ENCODE results near the gene HES6.

The HES6 gene

DNA sequence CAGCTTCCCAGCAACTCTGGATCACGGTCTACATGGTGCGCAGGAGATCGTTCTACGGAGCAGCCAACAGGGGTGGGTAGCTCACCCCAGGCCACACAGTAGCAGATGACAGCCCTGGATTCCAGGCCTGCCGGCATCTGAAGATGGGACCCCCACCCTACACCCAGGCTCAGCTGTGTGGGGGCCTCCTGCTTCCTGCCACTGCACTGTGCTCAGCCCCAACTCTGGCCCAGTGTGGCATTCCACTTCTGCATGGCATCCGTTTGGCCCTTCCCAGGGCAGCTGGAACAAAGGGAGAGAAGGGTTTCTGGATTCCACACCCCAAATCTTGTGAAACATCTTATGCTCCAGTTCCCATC, 39.5 kb upstream of the HES6 start:
- H3K4me2 ChIP-seq (ENCODE audit: low read depth, low read length, poor library complexity, severe bottlenecking): no peak overlapping the region
- H3K36me3 ChIP-seq (ENCODE audit: low read length): no peaks in the 10 kb centered on the region
- H4K20me1 ChIP-seq (ENCODE audit: low read depth, low read length): no peaks in the 10 kb centered on the region; the same call in 1 of the 2 replicates

GRCh38 chr2:238278626-238279323, 38.9 kb upstream of the HES6 start:
- Histone ChIP-seq H2AFZ (ENCODE audit: low read depth, low read length, severe bottlenecking) (no peak overlapping the region), H3K4me2 (ENCODE audit: low read depth, low read length, poor library complexity, severe bottlenecking) (no peak overlapping the region), H3K36me3 (ENCODE audit: low read length) (no peaks in the 10 kb centered on the region), H3K4me3 (ENCODE audit: insufficient read depth, low read length, poor library complexity, severe bottlenecking) (no peak overlapping the region), H3K27ac (ENCODE audit: low read depth, low read length) (no peak overlapping the region), H3K9me3 (ENCODE audit: insufficient read depth, low read length) (no peaks in the 10 kb centered on the region), H4K20me1 (ENCODE audit: low read depth, low read length) (no peaks in the 10 kb centered on the region; the same call in 1 of the 2 replicates), H3K9ac (ENCODE audit: low read length) (no peak overlapping the region), H3K27me3 (ENCODE audit: low read length) (no peaks in the 10 kb centered on the region), H3F3A (ENCODE audit: insufficient read depth) (no peaks in the 10 kb centered on the region), H3K79me2 (ENCODE audit: insufficient read depth, low read length) (peaks cover 63% of the 10 kb centered on the region), H3K9me2 (replicated peaks; ENCODE audit: insufficient read depth, low read length) (no peaks in the 10 kb centered on the region)
- no peak for TF ChIP-seq EZH2phosphoT487 (conservative IDR thresholded peaks at IDR 0.05; ENCODE audit: low read length)
- TF ChIP-seq, protein P1, sequence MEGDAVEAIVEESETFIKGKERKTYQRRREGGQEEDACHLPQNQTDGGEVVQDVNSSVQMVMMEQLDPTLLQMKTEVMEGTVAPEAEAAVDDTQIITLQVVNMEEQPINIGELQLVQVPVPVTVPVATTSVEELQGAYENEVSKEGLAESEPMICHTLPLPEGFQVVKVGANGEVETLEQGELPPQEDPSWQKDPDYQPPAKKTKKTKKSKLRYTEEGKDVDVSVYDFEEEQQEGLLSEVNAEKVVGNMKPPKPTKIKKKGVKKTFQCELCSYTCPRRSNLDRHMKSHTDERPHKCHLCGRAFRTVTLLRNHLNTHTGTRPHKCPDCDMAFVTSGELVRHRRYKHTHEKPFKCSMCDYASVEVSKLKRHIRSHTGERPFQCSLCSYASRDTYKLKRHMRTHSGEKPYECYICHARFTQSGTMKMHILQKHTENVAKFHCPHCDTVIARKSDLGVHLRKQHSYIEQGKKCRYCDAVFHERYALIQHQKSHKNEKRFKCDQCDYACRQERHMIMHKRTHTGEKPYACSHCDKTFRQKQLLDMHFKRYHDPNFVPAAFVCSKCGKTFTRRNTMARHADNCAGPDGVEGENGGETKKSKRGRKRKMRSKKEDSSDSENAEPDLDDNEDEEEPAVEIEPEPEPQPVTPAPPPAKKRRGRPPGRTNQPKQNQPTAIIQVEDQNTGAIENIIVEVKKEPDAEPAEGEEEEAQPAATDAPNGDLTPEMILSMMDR (IDR thresholded peaks at IDR 0.05; ENCODE audit: insufficient read depth, low read length, poor library complexity, severe bottlenecking): no peak

More for the DNA sequence above, 39.5 kb upstream of the HES6 start:
- Histone ChIP-seq H3K27me3 (ENCODE audit: low read length) (no peaks in the 10 kb centered on the region), H2AFZ (ENCODE audit: low read depth, low read length, severe bottlenecking) (no peak overlapping the region), H3K9me2 (replicated peaks; ENCODE audit: insufficient read depth, low read length) (no peaks in the 10 kb centered on the region), H3K79me2 (ENCODE audit: insufficient read depth, low read length) (peaks cover 68% of the 10 kb centered on the region), H3K4me3 (ENCODE audit: insufficient read depth, low read length, poor library complexity, severe bottlenecking) (no peak overlapping the region), H3K9me3 (ENCODE audit: insufficient read depth, low read length) (no peaks in the 10 kb centered on the region), H3K9ac (ENCODE audit: low read length) (no peak overlapping the region), H3F3A (ENCODE audit: insufficient read depth) (no peaks in the 10 kb centered on the region), H3K27ac (ENCODE audit: low read depth, low read length) (no peak overlapping the region)
- TF ChIP-seq, protein P1 (IDR thresholded peaks at IDR 0.05; ENCODE audit: insufficient read depth, low read length, poor library complexity, severe bottlenecking): no peak
- TF ChIP-seq EZH2phosphoT487 (conservative IDR thresholded peaks at IDR 0.05; ENCODE audit: low read length): no peak

GRCh38 chr2:238277695-238278094, 37.9 kb upstream of the HES6 start:
- peaks cover 52% of the 10 kb centered on the region for H3K79me2 ChIP-seq (ENCODE audit: insufficient read depth, low read length)
- TF ChIP-seq, protein P1 (IDR thresholded peaks at IDR 0.05; ENCODE audit: insufficient read depth, low read length, poor library complexity, severe bottlenecking): no peak
- TF ChIP-seq EZH2phosphoT487 (conservative IDR thresholded peaks at IDR 0.05; ENCODE audit: low read length): no peak

More at GRCh38 chr2:238277695-238278094, 37.9 kb upstream of the HES6 start:
- no peaks in the 10 kb centered on the region for H3K9me2 ChIP-seq (replicated peaks; ENCODE audit: insufficient read depth, low read length)
- no peaks in the 10 kb centered on the region for H3K27me3 ChIP-seq (ENCODE audit: low read length)
- no peak overlapping the region for H2AFZ ChIP-seq (ENCODE audit: low read depth, low read length, severe bottlenecking)
- no peaks in the 10 kb centered on the region for H3K9me3 ChIP-seq (ENCODE audit: insufficient read depth, low read length)
- no peaks in the 10 kb centered on the region; the same call in 1 of the 2 replicates for H4K20me1 ChIP-seq (ENCODE audit: low read depth, low read length)
- H3K36me3 ChIP-seq (ENCODE audit: low read length): no peaks in the 10 kb centered on the region
- H3K9ac ChIP-seq (ENCODE audit: low read length): no peak overlapping the region
- H3F3A ChIP-seq (ENCODE audit: insufficient read depth): no peaks in the 10 kb centered on the region
- H3K4me2 ChIP-seq (ENCODE audit: low read depth, low read length, poor library complexity, severe bottlenecking): no peak overlapping the region
- no peak overlapping the region for H3K4me3 ChIP-seq (ENCODE audit: insufficient read depth, low read length, poor library complexity, severe bottlenecking)
- H3K27ac ChIP-seq (ENCODE audit: low read depth, low read length): no peak overlapping the region
